CD1c-positive myeloid dendritic cell (primary cell): Measurements from ENCODE around the gene SHD.
"Not testable (repeated sequence)": the region's sequence is repeated elsewhere in the genome, so short reads cannot be mapped to it uniquely, and the experiment has no call there.

Experiments
- DNase-seq: peaks from one replicate; pipeline ENCODE4 v3.0.0-alpha.2; 2016; ENCODE audit errors: extremely low spot score

SHD gene

DNA sequence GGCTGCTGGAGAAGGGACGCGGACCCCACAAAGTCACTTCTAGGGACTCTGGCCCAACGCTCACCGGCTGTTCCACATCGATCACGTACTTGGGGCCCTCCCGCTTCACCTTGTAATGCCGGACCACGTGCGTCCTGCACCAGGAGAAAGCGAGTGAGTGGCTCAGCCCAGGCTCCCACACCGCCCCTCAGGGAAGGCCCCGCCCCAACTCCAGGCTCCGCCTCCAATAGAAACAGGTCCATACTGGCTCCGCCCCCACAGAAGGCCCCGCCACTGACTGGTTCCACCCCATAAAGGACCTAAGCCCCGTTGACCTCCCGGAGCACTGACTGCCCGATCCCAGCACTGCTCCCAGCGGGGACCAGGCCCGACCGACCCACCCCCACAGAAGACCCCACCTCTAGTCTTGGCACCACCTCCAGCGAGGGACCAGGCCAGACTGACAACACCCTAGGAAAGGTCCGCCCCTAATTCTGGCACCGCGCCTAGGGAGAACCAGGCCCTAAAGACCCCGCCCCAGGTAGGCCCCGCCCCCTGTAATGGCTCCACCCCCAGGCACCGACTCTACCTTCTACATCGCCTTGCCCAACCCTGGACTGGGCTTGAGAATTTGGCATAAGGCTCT is 48.3 kb downstream of the SHD start:
- peak; percentile 57 for DNase-seq

- DNase-seq: no peak
These were observed 48.8 kb downstream of the SHD start for GRCh38 chr19:4327877-4328242.

DNA sequence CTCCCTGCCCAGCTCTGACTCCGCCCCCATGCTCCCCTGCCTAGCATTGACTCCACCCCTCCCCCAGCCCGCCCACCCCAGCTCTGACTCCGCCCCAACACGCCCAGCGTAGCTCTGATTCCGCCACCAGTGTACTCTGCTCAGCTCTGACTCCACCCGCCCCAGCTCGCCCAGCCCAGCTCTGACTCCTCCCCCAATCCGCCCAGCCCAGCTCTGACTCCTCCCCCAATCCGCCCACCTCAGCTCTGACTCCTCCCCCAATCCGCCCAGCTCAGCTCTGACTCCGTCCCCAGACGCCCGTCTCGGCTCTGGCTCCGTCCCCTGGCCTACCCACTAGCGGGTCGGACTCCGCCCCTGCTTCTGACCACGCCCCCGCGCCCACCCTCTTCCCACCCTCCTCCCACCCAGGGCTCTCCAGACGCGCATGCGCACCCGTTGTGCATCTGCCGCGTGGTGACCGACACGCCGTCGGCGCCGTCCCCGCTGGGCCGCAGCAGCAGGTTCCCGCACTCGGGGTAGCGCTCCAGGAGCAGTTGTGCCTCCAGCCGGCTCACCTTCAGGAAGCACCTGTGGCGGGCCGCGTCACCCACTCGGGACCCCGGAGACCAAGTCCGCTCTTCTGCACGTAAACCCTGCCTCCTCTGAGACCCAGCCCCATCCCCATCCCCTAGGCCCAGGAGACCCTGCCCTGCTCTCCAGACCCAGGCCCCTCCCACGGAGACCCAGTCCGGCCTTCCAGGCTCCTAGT is 49.4 kb downstream of the SHD start:
- peak; percentile 91 for DNase-seq

DNA sequence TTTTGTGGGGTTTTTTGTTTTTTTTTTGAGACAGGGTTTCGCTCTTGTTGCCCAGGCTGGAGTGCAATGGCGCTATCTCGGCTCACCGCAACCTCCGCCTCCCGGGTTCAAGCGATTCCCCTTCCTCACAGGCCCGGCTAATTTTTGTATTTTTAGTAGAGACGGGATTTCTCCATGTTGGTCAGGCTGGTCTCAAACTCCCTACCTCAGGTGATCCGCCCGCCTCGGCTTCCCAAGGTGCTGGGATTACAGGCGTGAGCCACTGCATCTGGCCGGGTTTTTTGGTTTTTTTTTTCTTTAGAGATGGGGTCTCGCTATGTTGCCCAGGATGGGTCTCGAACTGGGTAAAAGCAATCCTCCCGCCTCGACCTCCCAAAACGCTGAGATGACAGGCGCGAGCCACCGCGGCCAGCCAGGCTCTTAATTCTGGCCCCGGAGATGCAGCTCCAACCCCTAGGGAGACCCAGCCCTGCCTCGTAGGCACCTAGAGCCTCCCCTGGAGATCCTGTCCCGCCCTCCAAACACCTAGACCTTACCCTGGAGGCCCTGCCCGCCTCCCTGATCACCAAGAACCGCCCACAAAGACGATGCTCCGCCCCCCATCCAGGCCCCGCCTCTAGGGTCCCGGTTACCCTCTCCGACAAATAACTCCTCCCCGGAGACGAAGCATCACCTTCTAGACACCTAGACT is 50.1 kb downstream of the SHD start:
- DNase-seq: not testable (repeated sequence)

- no peak for DNase-seq
These were observed 50.8 kb downstream of the SHD start for GRCh38 chr19:4329858-4330257.

DNA sequence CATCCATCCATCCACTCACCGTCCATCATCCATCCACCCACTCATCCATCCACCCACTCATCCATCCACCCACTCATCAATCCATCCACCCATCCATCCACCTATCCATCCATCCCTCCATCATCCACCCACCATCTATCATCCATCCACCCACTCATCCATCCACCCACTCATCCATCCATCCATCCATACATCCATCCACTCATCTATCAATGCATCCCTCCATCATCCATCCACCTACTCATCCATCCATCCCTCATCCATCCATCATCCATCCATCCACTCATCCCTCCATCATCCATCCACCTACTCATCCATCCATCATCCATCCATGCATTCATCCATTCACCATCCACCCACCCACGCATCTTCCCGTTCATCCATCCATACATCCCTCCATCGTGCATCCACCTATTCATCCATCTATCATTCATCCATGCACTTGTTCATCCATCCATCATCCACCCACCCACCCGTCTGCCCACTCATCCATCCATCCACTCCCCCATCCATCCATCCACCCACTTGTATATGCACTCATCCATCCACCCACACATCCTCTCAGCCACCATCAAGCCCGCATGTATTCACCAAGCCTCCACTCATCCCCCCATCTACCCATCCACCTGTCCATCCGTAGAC is 56.0 kb downstream of the SHD start:
- no peak for DNase-seq

DNA sequence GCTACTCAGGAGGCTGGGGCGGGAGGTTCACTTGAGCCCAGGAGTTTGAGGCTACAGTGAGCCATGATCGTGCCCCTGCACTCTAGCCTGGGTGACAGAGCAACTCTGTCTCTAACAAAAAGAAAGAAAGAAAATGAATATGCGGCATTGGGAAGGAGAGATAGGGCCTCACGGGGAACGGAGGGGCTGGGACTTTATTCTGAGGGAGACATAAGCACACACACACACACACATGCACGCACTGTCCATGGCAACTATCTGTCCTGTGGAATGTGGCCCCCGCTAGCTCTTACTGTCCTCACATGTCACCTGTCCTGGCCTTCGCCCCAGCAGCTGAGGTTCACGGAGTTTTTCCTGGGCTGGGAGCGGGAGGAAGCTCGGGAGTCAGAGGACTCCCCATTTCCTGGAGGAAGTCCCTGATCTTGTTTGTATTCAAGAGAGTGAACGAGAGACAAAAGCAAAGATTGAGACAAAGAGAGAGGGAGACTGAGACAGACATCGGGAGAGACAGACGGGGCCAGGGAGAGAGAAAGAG is 58.9 kb downstream of the SHD start:
- peak; percentile 12 for DNase-seq

DNA sequence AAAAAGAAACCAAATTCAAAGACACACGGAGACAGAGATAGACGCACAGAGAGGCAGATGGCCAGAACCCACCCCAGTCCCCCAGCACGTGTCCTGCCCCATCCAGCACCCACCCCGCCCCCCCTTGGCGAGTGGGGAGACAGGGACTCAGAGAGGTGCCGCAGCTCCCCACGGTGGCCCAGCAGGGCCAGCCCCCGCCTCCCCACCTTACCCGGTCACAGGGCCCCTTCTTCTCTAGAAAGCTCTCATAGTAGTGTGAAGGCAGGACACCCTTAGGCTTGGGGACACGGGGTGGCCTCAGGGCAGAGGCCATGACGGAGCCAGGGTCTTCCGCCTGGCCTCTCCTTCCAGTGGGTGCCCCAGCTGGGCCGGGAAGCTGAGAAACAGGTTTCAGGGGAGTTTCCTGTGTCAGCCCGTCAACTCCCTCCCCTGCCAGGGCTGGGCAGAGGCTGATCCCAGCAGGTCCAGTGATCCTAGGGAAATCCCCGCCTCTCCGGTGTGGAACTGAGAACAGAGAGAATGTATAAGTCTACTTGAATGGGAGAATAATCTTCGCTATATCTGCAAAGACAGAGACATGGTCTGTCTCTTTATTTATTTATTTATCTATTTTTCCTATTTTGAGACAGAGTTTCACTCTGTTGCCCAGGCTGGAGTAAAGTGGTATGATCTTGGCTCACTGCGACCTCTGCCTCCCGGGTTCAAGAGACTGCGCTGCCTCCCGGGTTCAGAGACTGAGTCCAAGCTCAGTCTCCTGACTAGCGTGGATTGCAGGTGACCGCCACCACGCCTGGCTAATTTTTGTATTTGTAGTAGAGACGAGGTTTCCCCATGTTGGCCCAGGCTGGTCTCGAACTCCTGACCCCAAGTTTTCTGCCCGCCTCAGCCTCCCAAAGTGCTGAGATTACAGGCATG is 59.6 kb downstream of the SHD start, which contains the start of gene STAP2:
TSS of gene STAP2 (minus strand) at position 387 of the 915 bp plus-strand sequence. CDS start at position 313, 74 bp downstream.
- no peak for DNase-seq
